Jurkat, Clone E6-1 (cell line): ENCODE results near the gene KCNS1.

Experiments
- DNase-seq: peaks from one replicate; pipeline ENCODE4 v3.0.0-alpha.2; 2011; ENCODE audit warnings: low read depth, low spot score
- H3K4me3 ChIP-seq: 2 replicates; pipeline ENCODE4 v1.5.1; 2011; ENCODE audit warnings: mild to moderate bottlenecking, low read length, control low read depth, moderate library complexity

The KCNS1 gene

GRCh38 chr20:45058168-45058850, 42.6 kb downstream of the KCNS1 start:
- DNase-seq, result no peak

DNA sequence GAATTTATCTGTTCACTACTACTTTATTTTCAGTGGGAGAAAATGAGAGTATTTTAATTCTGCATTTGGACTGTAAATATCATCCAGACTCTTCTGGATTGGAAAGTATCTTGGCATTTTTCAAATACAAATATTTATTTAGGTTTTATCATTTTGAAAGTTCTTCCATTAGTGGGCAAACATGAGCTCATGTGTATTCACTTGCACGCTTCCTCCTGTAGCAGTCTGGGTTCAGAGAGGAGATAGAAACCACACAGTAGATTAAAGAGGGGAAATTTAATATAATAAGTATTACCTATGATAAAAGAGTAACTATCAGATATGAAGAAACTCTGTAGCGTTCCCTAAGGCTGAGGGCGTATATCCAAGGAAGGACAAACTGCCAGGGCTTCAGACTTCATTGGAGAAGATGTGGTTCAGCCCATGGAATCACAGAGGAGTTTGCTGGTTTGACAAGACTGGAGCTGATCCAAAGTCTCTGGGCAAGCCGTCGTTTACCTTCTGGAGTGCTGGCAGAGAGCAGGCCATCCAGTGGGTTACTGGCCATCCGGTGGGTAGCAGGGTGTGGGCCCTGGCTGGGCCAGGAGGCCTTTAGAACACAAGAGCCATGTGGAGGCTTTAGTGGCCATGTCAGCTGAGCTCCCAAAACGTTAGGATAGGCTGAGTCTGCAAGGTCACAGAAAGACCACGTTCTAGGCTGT, 44.3 kb downstream of the KCNS1 start:
- DNase-seq, result no peak
- H3K4me3 ChIP-seq, result no peak overlapping the region

More at GRCh38 chr20:45058168-45058850, 42.6 kb downstream of the KCNS1 start:
- H3K4me3 ChIP-seq, result no peak overlapping the region

DNA sequence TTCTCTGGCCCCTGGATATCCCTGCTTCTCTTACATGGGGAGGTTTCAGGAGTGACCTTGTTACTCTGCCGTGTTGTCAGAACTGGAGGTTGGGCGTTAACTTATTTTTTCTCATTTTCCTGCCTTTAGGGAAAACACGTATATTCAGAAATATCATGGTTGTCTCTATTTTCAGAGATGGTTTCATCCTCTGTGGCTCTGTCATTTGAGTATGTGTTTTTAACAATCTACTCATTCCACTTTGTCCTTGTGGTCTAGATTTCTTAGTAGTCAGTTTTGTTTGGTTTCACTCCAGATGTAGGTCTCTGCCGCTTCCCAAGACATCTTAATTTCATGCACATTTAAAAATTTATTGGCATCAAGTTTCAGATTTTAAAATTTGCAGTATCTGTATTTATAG, 45.9 kb downstream of the KCNS1 start:
- DNase-seq, result no peak
- no peak overlapping the region for H3K4me3 ChIP-seq

DNA sequence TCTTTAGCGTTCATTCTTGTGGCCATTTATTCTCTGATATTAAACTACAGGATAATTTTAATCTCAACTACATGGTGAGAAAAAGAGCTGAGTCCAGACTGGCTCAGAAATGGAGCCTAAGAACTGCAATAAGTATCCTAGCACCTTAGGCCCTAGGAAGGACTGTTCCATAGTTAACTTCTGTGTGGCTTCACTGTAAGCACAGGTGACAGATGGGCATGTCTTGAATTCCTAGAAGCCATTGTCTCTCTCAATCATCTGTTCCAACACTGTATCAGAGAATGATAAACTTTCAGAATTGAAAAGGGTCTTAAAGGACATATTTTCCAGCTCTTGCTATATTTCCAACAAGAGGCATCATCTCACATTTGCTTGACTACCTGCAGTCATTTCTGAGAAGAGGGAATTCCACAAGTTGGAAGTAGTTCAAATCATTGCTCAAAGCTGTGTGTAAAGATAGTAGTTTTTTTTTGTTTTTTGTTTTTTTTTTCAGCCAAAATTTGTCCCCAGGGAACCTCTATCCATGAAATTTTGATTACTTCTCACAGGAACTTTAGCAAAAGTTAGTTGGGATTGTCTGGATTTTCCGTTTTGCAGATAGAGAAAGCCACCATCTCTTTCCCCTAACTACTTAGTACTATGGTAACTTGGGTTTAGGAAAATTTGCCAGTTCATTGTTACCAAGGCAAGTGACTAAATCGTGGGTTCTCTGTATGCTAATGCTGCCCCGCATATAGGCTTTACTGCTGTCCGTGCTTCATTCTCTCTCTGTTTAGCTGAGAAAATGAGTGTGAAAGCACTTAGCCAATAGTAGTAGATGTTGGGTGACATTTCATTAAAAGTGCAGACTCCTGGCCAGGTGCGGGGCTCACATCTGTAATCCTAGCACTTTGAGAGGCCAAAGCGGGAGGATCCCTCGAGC, 47.2 kb downstream of the KCNS1 start:
- DNase-seq, result no peak
- no peak overlapping the region for H3K4me3 ChIP-seq

DNA sequence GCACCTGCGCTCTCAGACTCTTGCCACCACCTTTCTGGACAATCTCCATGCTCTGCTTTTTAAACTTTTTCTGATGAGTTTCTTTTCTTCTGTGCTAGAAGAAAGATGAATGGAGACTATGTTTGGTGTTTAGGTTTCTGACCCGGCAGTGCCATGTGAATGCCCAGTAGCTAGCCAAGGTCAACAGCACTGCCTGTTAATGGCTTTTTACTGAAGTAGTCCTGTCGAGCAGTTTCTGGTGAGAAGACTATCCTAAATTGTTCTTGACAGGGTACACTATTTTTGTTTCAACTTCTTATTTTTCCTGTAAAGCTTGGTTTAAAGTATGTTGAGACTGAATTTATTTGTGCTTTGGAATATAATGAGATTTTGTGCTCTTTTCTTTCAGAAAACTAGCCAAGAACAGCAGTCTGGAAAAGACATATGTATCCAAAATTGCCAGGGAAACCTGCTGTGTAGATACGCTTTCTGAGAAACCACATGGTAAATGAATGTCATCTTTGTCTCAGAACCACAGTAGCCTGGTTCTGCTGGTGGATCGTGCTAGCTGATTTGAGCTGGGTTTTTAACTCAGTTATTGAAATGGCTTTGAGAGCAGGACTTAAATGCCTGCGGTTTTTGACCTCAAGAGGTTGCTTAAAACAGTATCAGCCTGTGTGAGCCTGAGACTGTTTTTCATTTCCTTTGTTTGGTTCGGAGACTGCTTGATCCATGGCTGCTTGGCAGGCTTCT, 48.1 kb downstream of the KCNS1 start:
- DNase-seq, result peak; percentile 86

DNA sequence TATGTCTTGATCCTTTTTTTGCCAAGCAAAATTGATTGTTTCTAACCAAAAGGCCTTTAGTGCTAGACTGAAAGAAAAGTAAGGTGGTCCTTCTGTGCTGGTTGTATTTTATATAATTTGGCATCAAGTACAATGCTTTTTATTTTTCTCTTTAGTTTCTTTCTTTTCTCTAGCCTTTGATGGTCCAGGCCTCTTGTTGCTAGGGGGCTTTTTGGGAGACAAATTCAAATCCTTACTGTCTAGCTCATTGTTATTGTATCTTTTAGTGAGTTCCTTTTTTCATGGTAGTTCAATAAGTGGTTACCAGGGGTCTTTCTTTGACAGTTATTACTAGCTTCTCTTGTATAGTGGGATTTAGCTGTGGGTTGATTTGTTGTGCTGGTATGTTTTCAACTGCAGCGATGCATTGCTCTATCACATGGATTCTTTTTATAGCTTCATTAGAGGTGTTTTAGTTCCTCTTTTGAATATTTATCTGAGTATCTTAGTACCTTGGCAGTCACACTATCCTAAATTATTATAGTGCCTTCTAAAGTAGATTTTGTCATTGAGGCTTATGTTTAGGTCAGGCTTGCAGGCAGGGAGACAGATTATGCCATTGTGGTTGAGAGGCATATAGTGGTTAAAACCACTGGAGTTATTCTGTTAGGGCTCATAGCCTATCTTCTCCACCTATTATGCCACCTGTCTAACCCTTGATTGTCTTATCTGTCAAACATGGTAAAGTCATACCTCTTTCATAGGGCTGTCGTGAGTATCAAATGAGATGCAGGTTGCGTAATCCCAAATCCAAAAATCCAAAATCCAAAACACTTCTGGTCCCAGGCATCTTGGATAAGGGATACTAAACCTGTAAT, 49.5 kb downstream of the KCNS1 start:
- no peak overlapping the region for H3K4me3 ChIP-seq
- peak; percentile 83 for DNase-seq

More for the DNA sequence above, 48.1 kb downstream of the KCNS1 start:
- no peak overlapping the region for H3K4me3 ChIP-seq

GRCh38 chr20:45049904-45050471, 50.9 kb downstream of the KCNS1 start:
- peak; percentile 37 for DNase-seq

GRCh38 chr20:45049438-45049837, 51.5 kb downstream of the KCNS1 start:
- no peak for DNase-seq
- no peak overlapping the region for H3K4me3 ChIP-seq

More at GRCh38 chr20:45049904-45050471, 50.9 kb downstream of the KCNS1 start:
- H3K4me3 ChIP-seq, result no peak overlapping the region

DNA sequence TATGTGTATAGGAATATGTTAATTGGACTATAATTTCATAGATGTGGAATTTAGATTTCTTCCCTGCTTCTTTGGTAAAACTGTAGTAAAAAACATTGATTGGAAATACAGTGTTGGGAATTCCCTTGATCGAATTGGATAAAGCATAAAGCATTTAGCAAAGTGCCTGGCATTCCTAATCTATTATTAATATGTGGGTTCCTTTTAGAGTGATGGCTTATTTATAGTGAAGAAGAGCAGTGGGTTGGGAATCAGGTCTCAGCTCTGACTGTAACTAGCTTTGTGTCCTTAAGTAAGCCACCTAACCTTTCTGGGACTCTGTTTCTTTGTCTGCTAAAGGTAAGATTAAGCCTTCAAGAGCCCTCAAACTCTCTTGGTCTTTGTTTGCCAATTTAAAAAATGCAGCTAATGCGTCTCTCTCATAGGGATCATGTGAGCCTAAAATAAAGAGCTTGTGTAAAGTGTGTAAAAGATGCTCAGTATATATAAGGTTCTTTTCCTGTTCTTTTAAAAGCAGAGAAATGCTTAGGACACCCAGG, 53.3 kb downstream of the KCNS1 start:
- no peak for DNase-seq
- H3K4me3 ChIP-seq, result no peak overlapping the region

DNA sequence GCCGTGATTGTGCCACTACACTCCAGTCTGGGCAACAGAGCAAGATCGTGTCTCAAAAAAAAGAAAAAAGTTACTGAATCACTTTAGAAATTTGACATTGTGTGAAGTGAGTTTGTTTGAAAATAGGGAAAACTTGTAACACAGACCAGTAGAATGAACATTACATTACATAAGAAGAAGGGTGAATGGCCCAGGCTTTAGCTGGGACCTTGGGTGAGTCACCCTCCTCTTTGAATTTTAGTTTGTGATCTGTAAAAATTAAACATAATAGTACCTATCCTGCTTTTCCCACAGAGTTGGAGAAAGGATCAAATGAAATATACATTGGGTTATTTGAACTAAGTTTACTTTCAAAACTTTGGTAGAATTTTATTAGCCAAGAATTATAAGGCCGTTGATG, 56.3 kb downstream of the KCNS1 start:
- no peak for DNase-seq
- no peak overlapping the region for H3K4me3 ChIP-seq

GRCh38 chr20:45044084-45044573, 56.8 kb downstream of the KCNS1 start:
- no peak overlapping the region for H3K4me3 ChIP-seq
- DNase-seq, result peak; percentile 78

DNA sequence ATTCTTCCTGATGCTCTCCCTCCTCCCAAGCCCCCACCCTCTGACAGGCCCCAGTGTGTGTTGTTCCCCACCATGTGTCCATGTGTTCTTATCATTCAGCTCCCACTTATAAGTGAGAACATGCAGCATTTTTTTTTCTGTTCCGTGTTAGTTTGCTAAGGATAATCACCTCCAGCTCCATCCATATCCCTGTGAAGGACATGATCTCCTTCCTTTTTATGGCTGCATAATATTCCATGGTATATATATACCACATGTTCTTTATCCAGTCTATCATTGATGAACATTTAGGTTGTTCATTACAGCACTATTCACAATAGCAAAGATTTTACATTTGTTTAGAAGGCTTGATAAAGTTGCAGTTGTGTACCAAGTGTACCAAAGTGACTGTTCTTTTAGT, 57.9 kb downstream of the KCNS1 start:
- no peak for DNase-seq
- H3K4me3 ChIP-seq, result no peak overlapping the region
